ENCODE measurements around the gene PHTF1. TPM values are rescaled to one million over a fixed set of nuclear protein-coding genes. Genes with fewer than 3 reads are reported as not detected.

PHTF1 gene
- 83.8 and 83.9 TPM in 2 replicates for total RNA-seq (2013; cell fraction: nucleolus; rRNA removed)
- total RNA-seq (2014; rRNA removed), result 22.1 and 24.6 TPM in 2 replicates
- 25.5 and 25.6 TPM in 2 replicates for total RNA-seq (2014; rRNA removed; fragmentation: Illumina TruSeq; extraction: Trizol)
- 20.3 and 26.9 TPM in 2 replicates for total RNA-seq (2021)
- polyA plus RNA-seq (2011; ENCODE audit: low read depth), result 12.2 TPM
- polyA plus RNA-seq (2011; rRNA removed), result 26.1 and 42.4 TPM in 2 replicates
- polyA plus RNA-seq (2011; cell fraction: cytosol; rRNA removed), result 14.3 and 14.5 TPM in 2 replicates
- 30.9 and 34.2 TPM in 2 replicates for polyA plus RNA-seq (2011; cell fraction: nucleus; rRNA removed)
- 14.3 and 15.0 TPM in 2 replicates for polyA plus RNA-seq (2012)
- 19.6 and 25.9 TPM in 2 replicates for polyA plus RNA-seq (2014; fragmentation: Illumina TruSeq; extraction: Trizol)
- polyA plus RNA-seq (2014; fragmentation: Nextera tagmentation; extraction: Ambion mirVana), result 10 to 100 TPM in 1 of 2 experiments, 1 to 10 TPM in 1; 7.8 to 12.6 TPM
- polyA plus RNA-seq (2014; rRNA removed), result 19.6 and 22.7 TPM in 2 replicates
- polyA plus RNA-seq (2016; fragmentation: Nextera tagmentation; extraction: Ambion mirVana), result 10 to 100 TPM; 28.8 to 37.6 TPM
- polyA minus RNA-seq (2011; rRNA and poly(A)+ RNA removed), result 24.4 and 30.8 TPM in 2 replicates
- 7.8 and 10.3 TPM in 2 replicates for polyA minus RNA-seq (2011; cell fraction: cytosol; rRNA and poly(A)+ RNA removed)
- polyA minus RNA-seq (2011; cell fraction: nucleus; rRNA and poly(A)+ RNA removed), result 32.9 and 58.7 TPM in 2 replicates
- percentile 74 among the genes with signal in this experiment for Bru-seq, nascent RNA
- BruChase-seq, experiment 1, labeled RNA remaining after a 6-hour chase, result percentile 78 among the genes with signal in this experiment
- BruChase-seq, experiment 2, labeled RNA remaining after a 2-hour chase, result percentile 81 among the genes with signal in this experiment
- long read RNA-seq, experiment 1, partial matches to known transcripts, result 13 of 25 reads
- long read RNA-seq, experiment 1, other reads (novel, unspliced or antisense), result 9 of 25 reads
- long read RNA-seq, experiment 2, full-length matches to known transcripts, result 3 of 20 reads
- long read RNA-seq, experiment 2, partial matches to known transcripts, result 9 of 20 reads
- long read RNA-seq, experiment 2, other reads (novel, unspliced or antisense), result 8 of 20 reads

GRCh38 chr1:113759333-113760101 lies at the start of gene PHTF1:
TSS of gene PHTF1 (minus strand) at chr1:113759486. CDS start at chr1:113758703, 783 bp downstream.
- Histone ChIP-seq H3K9ac (ENCODE audit: control insufficient read depth, insufficient read depth, low read length) (peak within 1 kb of the TSS; percentile 93), H3K4me3 (peak within 1 kb of the TSS; percentile 85), H3K27ac (ENCODE audit: control insufficient read depth, insufficient read depth) (peak within 1 kb of the TSS; percentile 94), H3K79me2 (ENCODE audit: control insufficient read depth, insufficient read depth, low read length) (peaks cover 28% of the 10 kb centered on the region), H4K20me1 (ENCODE audit: control insufficient read depth, insufficient read depth) (no peaks in the 10 kb centered on the region), H3K9me3 (replicated peaks; ENCODE audit: control insufficient read depth, insufficient read depth, low read length) (no peaks in the 10 kb centered on the region), H3K27me3 (replicated peaks in 1 of 2; ENCODE audit: control insufficient read depth in 2 of 2, insufficient read depth in 2 of 2, low read length in 1 of 2) (no peaks in the 10 kb centered on the region), H2AFZ (ENCODE audit: control insufficient read depth, low read depth, low read length) (peak within 1 kb of the TSS; percentile 93), H3K4me2 (ENCODE audit: control insufficient read depth, insufficient read depth) (peak within 1 kb of the TSS; percentile 80), H3K36me3 (ENCODE audit: control insufficient read depth in 2 of 2, insufficient read depth in 2 of 2, low read length in 1 of 2) (no peaks in the 10 kb centered on the region; a peak in 1 of 4 replicates), H3K4me1 (ENCODE audit: control insufficient read depth, insufficient read depth, low read length) (no peaks in the 10 kb centered on the region; the same call in 1 of the 2 replicates)
- TSS peak; percentile 93 for BruUV-seq (replicated peaks)
- SMC1A ChIA-PET (ENCODE audit: uncharacterized antibody, unreplicated experiment), result interaction anchor here (0.8 to 5.5 kb wide), 19 partner anchors 10 to 170 kb away, joined by 3 to 66 read pairs (median 7); partner anchors contain the start of genes AP4B1, HIPK1 and RSBN1
- in situ Hi-C loops (cut with MboI) (no loop called here), intact Hi-C loops (cut with micrococcal nuclease; ENCODE audit: unreplicated experiment) (loop anchor here (2.0 to 10.0 kb wide), 4 partner anchors 33 to 169 kb away; partner anchors contain the start of genes AP4B1, DCLRE1B and HIPK1)
- DNase-seq (ENCODE audit: low read depth, low spot score) (no peak), FAIRE-seq (peak; percentile 44), ATAC-seq (peak; percentile 91)
- POLR2A ChIA-PET, result interaction anchor here (0.6 to 3.9 kb wide), 21 partner anchors 8 to 1104 kb away, joined by 3 to 36 read pairs (median 4); partner anchors contain the start of genes AP4B1 and RSBN1
- CTCF ChIA-PET, result interaction anchor here (0.6 to 2.8 kb wide), 20 partner anchors 9 to 1159 kb away, joined by 3 to 20 read pairs (median 4); partner anchors contain the start of genes HIPK1 and RSBN1
- RAD21 ChIA-PET (ENCODE audit: unreplicated experiment), result interaction anchor here (0.6 to 5.2 kb wide), 18 partner anchors 9 to 964 kb away, joined by 3 to 55 read pairs (median 6); partner anchors contain the start of genes AP4B1, HIPK1 and RSBN1
- under 1% methylated on average over 47 of the region's 47 CpGs for WGBS (ENCODE audit: insufficient coverage, insufficient replicate concordance, low lambda C conversion rate, missing lambda C conversion rate)
- TF ChIP-seq, protein P1, sequence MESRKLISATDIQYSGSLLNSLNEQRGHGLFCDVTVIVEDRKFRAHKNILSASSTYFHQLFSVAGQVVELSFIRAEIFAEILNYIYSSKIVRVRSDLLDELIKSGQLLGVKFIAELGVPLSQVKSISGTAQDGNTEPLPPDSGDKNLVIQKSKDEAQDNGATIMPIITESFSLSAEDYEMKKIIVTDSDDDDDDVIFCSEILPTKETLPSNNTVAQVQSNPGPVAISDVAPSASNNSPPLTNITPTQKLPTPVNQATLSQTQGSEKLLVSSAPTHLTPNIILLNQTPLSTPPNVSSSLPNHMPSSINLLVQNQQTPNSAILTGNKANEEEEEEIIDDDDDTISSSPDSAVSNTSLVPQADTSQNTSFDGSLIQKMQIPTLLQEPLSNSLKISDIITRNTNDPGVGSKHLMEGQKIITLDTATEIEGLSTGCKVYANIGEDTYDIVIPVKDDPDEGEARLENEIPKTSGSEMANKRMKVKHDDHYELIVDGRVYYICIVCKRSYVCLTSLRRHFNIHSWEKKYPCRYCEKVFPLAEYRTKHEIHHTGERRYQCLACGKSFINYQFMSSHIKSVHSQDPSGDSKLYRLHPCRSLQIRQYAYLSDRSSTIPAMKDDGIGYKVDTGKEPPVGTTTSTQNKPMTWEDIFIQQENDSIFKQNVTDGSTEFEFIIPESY (IDR thresholded peaks at IDR 0.05), result no peak
- TF ChIP-seq MAX (IDR thresholded peaks at IDR 0.05; ENCODE audit: low read depth, low read length) (0 out of 2 replicates have a peak, but pooled peaks have one; percentile 31), NFYA (IDR thresholded peaks at IDR 0.05; ENCODE audit: borderline replicate concordance, low read depth, low read length) (no peak), NR2C1 (IDR thresholded peaks at IDR 0.05) (no peak), BHLHE40 (IDR thresholded peaks at IDR 0.05; ENCODE audit: borderline replicate concordance in 1 of 2, low read depth in 2 of 2, low read length in 1 of 2) (0 out of 4 replicates have a peak, but pooled peaks of 1 of the 2 experiments have one; percentile 55), ZNF622 (IDR thresholded peaks at IDR 0.05) (no peak), CHD2 (IDR thresholded peaks at IDR 0.05; ENCODE audit: borderline replicate concordance, low read depth, low read length) (no peak), ZBTB4 (CRISPR knock-in tag; IDR thresholded peaks at IDR 0.05) (no peak), ATF7 (IDR thresholded peaks at IDR 0.05; ENCODE audit: low read depth) (peak; percentile 26; the same call in 1 of the 2 replicates), HCFC1 (IDR thresholded peaks at IDR 0.05; ENCODE audit: low read length) (no peak), POLR2AphosphoS5 (IDR thresholded peaks at IDR 0.05; ENCODE audit: low read length) (peak; percentile 90), FOXM1 (IDR thresholded peaks at IDR 0.05; ENCODE audit: low read depth, low read length) (no peak), NBN (IDR thresholded peaks at IDR 0.05) (peak; percentile 65; the same call in 1 of the 2 replicates)
